GM21737 (cell line): ENCODE data around the gene ESF1.
"Not testable (repeated sequence)": the region's sequence is repeated elsewhere in the genome, so short reads cannot be mapped to it uniquely, and the experiment has no call there.

Experiments
- ATAC-seq: cut with Tn5 transposase; IDR thresholded peaks from one replicate; pipeline ENCODE4 v1.9.1; 2021; ENCODE audit warnings: mild to moderate bottlenecking, moderate library complexity; ENCODE audit not compliant: unreplicated experiment

The ESF1 gene

DNA sequence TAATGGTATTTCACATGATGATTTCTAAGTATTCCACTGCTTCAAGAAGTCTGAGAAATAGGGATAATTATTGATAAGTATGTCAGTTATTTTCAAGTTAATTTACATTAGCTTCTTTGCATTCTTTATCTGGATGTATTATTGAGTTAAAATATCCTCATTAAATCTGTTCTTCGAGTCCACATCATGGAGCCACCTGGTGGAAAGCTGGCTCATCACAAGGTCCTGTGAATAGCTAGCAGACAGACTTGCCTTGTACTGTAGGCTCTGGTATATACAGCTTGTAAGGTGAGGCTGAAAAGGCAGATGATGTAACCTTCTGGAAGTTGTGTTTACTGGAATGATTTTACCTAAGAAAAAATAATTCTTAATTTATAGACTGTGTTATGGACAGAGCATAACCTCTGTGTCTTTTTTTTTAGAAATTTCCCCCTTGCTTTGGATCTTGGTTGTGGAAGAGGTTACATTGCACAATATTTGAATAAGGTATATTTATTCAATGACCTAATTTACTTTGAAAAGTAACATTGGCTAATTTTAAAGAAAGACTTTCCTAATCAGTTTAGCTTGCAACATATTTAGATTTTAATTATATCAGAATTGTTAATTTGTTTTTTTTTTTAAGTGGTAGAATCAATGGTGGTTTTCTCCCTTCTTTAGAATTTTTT is 3.6 kb upstream of the ESF1 start:
- ATAC-seq = peak; percentile 30

DNA sequence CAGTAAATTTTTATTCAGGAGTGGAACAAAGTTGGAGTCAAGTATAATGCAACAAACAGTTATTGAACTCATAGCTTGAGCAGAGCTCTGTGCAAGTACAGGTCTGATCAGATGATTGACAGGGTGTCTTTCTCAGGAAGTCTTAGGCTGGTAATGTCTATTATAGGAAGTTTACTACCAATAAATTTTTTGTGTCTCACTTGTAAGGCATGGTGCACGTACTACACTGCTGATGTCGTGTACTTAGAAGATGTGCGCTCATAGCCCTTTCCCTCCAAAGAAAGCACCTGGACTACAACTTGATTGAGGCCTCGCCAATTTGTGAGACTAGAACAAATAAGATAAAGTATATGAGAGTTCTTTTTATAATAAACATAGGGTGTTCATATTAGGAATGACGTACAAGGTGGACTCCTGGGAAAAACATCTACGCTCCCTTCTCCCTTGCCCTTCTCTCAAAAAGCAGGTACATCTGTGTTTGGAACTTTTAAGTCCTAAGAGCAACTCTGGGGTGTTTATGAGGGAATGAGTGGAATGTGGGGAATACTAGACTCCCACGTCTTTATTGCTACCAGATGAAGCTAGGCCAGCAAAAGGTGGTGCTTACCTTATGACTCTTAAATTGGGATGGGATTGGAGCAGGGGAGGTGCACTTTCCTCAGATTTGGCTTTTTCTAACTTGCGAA is 1.6 kb upstream of the ESF1 start:
- ATAC-seq = no peak

- peak; percentile 3 for ATAC-seq
Observed at GRCh38 chr20:13784271-13784892, 337 bp downstream of the ESF1 start.

DNA sequence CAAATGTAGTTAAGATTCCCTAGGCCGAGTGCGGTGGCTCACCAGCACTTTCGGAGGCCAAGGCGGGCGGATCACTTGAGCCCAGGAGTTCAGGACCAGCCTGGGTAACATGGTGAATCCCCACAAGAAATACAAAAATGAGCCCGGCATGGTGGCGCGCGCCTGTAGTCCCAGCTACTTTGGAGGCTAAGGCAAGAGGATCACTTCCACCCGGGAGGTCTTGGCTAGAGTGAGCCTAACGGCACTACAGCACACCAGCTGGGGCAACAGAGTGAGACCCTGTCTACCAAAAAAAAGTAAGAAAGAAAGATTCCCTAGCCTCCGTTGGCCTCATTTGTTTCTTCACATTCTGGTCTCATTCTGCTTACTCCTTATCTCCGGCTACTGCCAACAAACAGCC is 1.2 kb downstream of the ESF1 start:
- no peak for ATAC-seq

DNA sequence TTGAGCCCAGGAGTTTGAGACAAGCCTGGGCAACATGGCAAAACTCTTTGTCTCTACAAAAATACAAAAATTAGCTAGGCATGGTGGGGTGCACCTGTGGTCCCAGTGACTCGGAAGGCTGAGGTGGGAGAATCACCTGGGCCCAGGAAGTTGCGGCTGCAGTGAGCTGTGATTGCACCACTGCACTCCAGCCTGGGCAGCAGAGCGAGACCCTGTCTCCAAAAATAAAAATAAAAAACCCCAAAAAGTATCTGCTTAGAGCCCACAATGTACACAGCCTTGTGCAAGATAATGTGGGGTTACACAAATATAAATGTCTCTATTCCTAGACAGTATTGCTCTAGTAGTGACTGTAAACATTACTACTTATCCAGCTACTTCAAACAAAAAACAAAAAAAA is 5.9 kb downstream of the ESF1 start:
- no peak for ATAC-seq

DNA sequence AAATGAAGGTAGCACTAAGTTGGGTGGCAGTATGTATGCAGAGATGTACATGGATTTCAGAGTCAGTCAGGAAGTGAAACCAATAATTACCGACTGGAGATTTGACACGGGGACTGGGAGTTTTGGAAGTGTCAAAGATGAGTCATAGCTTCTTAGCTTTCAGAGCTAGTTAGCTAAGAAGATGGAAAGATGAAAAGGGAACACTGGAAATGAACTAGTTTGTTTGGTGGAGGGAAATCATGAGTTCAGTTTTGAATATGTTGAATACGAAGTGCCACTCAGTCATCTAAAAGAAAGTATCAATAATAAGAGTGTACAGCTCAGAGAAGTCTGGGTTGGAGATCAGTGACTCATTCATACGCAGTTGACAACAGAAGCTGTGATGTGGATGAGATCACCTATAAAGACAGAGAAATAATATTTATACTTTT is 7.5 kb downstream of the ESF1 start:
- ATAC-seq = peak; percentile 62

DNA sequence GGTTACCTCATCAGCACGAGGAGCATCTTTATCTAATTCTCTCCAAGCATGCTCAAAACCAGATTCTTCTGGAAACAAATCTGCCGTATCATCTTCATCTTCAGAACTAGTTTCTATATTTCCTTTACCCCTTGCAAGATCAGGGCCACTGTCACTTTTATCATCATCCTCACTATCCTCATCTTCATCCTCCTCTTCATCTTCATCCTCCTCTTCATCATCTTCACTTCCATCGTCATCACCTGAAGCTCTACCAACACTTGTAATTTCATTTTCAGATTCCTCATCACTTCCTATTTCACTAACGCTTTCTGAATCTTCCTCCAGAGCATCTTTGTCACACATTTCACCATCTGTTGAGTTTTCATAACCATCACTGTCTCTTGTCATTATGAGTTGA is 8.9 kb downstream of the ESF1 start:
- ATAC-seq = no peak

DNA sequence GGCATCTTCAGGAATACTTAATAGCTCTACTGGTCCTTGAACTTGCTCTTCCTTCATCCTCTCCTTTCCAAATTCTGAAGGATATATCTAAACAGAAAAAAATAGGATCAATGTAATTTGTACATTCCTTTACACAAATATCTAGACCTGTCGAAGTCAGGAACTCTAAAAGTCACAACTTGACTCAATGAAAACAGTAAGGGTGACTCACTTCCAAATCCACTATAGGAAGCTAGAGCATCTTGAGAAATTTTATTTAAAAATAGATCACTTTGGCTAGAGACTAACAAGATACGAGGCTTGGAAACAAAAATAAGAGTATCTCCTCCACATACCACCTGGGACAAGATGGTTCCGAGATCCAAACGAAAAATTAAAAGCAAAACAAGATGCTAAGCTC is 12.2 kb downstream of the ESF1 start:
- ATAC-seq = no peak

DNA sequence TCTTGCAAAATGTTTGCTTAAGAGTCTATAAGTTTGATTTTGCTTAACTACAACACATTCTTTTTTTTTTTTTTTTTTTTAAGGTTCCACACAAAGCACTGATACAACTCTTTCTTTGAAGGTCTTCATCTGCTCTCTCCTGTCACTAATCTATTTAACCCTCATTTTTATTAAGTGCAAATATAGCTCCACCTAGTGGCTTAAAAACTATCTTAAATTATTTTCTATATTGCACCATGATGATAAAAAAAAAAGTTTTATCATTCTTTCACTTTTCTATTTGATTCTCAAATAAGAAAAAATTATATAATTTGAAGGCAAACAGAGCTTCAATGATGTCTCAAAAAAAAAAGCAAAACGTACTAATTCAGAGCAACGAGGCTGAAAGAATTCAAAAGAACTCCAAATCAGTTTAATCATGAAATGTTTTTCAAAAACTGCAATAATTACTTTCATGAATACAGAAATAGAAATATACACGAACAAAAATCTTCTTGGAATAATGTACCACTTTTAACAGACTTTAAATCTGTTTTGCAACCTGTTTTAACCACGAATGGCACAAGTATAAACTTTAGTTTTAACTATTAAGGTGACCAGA is 12.8 kb downstream of the ESF1 start:
- no peak for ATAC-seq

GRCh38 chr20:13770141-13770540 is 14.6 kb downstream of the ESF1 start:
- ATAC-seq = no peak

DNA sequence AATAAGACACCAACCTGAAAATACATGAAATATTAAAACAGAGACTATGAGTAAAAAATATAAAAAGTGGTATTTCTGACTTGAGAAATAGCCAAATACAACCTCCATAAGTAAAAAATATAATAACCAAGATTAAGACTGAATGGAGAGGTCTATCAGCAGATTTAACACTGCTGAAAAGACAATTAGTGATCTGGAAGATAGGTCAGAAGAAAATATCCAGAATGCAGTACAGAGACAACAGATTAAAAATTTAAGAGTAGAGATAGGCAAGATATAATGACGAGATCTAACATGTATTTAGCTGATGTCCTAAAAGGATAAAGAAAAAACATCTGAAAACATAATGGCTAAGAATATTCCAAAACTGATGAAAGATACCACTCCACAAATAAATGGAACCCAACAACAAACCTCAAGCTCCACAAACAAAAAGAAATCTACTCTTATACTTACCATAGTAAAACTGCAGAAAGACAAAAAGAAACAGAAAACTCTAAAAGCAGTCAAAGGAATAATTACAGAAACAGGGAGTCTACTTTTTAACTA is 18.8 kb downstream of the ESF1 start:
- no peak for ATAC-seq

- ATAC-seq = no peak
Observed at GRCh38 chr20:13765299-13765698, 19.4 kb downstream of the ESF1 start.

DNA sequence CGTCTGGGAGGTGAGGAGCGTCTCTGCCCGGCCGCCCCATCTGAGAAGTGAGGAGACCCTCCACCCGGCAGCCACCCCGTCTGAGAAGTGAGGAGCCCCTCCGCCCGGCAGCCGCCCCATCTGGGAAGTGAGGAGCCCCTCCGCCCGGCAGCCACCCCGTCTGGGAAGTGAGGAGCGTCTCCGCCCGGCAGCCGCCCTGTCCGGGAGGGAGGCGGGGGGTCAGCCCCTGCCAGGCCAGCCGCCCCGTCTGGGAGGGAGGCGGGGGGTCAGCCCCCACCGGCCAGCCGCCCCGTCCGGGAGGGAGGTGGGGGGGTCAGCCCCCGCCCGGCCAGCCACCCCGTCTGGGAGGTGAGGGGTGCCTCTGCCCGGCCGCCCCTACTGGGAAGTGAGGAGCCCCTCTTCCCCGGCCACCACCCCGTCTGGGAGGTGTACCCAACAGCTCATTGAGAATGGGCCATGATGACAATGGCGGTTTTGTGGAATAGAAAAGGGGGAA is 24.2 kb downstream of the ESF1 start:
- not testable (repeated sequence) for ATAC-seq

GRCh38 chr20:13758884-13759283 is 25.8 kb downstream of the ESF1 start:
- no peak for ATAC-seq

- no peak for ATAC-seq
Observed at GRCh38 chr20:13756551-13756950, 28.2 kb downstream of the ESF1 start.

GRCh38 chr20:13755809-13756208 is 28.9 kb downstream of the ESF1 start:
- ATAC-seq = no peak

- ATAC-seq = no peak
Observed at GRCh38 chr20:13753436-13754036, 31.2 kb downstream of the ESF1 start.

GRCh38 chr20:13749811-13750210 is 34.9 kb downstream of the ESF1 start:
- ATAC-seq = no peak

- no peak for ATAC-seq
Observed at GRCh38 chr20:13745784-13746183, 38.9 kb downstream of the ESF1 start.

DNA sequence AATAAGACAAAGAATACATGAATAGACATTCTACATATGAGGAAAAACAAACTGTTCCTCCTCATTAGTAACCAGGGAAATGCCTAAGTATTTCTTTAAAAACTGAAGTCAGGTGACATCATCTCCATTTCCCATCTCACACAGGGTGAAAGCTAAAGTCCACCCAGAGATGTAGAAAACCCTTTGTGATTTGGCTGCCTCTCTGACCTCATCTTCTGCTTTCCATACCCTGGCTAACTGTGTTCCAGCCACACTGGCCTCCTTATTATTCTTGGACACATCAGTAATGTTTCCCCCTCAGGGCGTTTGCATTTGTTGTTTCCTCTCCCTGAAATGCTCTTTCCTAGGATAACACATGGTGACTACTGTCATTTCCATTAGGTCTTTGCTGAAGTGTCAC is 40.4 kb downstream of the ESF1 start:
- no peak for ATAC-seq

DNA sequence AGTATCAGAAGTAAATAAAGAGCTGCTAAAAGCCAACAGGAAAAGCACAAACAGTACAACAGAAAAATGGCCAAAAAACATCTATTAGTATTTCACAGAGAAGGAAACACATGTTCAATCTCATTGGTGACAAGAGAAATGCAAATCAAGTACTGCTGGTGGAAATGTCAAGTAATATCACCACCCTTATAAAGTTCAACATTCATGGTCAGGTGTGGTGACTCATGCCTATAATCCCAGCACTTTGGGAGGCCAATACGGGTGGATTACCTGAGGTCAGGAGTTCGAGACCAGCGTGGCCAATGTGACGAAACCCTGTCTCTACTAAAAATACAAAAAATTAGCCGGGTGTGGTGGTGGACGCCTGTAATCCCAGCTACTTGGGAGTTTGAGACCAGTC is 42.8 kb downstream of the ESF1 start:
- ATAC-seq = no peak
